Thyroid gland (tissue), 4 donors: ENCODE measurements around the gene PKIG. TPM values are rescaled to one million over a fixed set of nuclear protein-coding genes. Genes with fewer than 3 reads are reported as not detected.

Experiments
- DNase-seq, 2 donors: peaks; one replicate each; pipeline ENCODE4 v3.0.0-alpha.2; 2019
- H3K27ac ChIP-seq, 3 donors: fragments of 200-600 bp; sonication (generic); 1 replicate in 2 of 3; 2 replicates in 1 of 3; pipeline ENCODE4 v1.5.1; 2016 to 2019; ENCODE audit warnings: mild to moderate bottlenecking in 1 of 3, moderate library complexity in 1 of 3
- H3K27me3 ChIP-seq: fragments of 200-600 bp; sonication (generic); one replicate; pipeline ENCODE4 v1.5.1; 2019
- H3K36me3 ChIP-seq, 2 donors: fragments of 200-600 bp; sonication (generic); one replicate each; pipeline ENCODE4 v1.5.1; 2016 to 2019
- H3K4me1 ChIP-seq, 2 donors: fragments of 200-600 bp; sonication (generic); one replicate each; pipeline ENCODE4 v1.5.1; 2017 to 2019
- H3K4me3 ChIP-seq, 3 donors: fragments of 200-600 bp; sonication (generic); replicated peaks in 1 of 3; 1 replicate in 2 of 3; 2 replicates in 1 of 3; pipeline ENCODE4 v1.5.1; 2016; ENCODE audit warnings: mild to moderate bottlenecking in 1 of 3
- H3K9me3 ChIP-seq: fragments of 200-600 bp; sonication (generic); one replicate; pipeline ENCODE4 v1.5.1; 2017
- CTCF ChIP-seq, 6 experiments: fragments of 200-600 bp in 3 of 6; fragments of 450-650 bp in 3 of 6; sonication (generic) in 3 of 6; IDR thresholded peaks; one replicate each; pipeline ENCODE4 v1.5.1; 2016 to 2019; ENCODE audit warnings: antibody characterized with exemption in 6 of 6, mild to moderate bottlenecking in 2 of 6, inconsistent platforms in 1 of 6, moderate library complexity in 1 of 6
- POLR2A ChIP-seq, 2 donors: fragments of 450-650 bp; IDR thresholded peaks; one replicate each; pipeline ENCODE4 v1.6.1; 2017; ENCODE audit warnings: antibody characterized with exemption in 2 of 2, mild to moderate bottlenecking in 2 of 2, moderate library complexity in 1 of 2
- WGBS, 2 donors: methylation state at CpG; one replicate each; pipeline ENCODE4 v1.1.5; 2017; 5-methylcytosine and 5-hydroxymethylcytosine counted together
- intact Hi-C: fragments of 100-400 bp; cut with DNase I; formaldehyde crosslinking; loops from one replicate; pipeline ENCODE4 v1.15.1; 2023
- total RNA-seq, 4 donors: library from RNA; depleted of rRNA; stranded (reverse); fragments of >200 nt; gene quantifications; one replicate each; pipeline ENCODE4 v1.2.3, GENCODE V29; 2016

PKIG gene
- total RNA-seq, 4 donors from 2014 or later, result 108 to 145 (median 111) TPM

- intact Hi-C loops, result no loop called here
- peaks cover 0 to 25% of the 10 kb centered on the region in 2 donors for H3K4me1 ChIP-seq
- no peak for TF ChIP-seq POLR2A (IDR thresholded peaks at IDR 0.05)
- TF ChIP-seq CTCF (IDR thresholded peaks at IDR 0.05), result no peak
- DNase-seq, result no peak
- 90 to 92% methylated on average over 9 of the region's 9 CpGs for WGBS, 2 donors
- H3K27ac ChIP-seq, result no peak overlapping the region
- peaks cover 0 to 16% of the 10 kb centered on the region in 2 donors for H3K36me3 ChIP-seq
- H3K27me3 ChIP-seq, result no peaks in the 10 kb centered on the region
- H3K4me3 ChIP-seq, result no peak overlapping the region
- H3K9me3 ChIP-seq, result no peaks in the 10 kb centered on the region
Measured at GRCh38 chr20:44590980-44591778, 8.8 kb downstream of the PKIG start.

- Histone ChIP-seq H3K36me3 (peaks cover 0 to 16% of the 10 kb centered on the region in 2 donors), H3K27ac (no peak overlapping the region), H3K27me3 (no peaks in the 10 kb centered on the region), H3K4me1 (peaks cover 0 to 23% of the 10 kb centered on the region in 2 donors), H3K9me3 (no peaks in the 10 kb centered on the region), H3K4me3 (no peak overlapping the region)
- no peak for TF ChIP-seq POLR2A (IDR thresholded peaks at IDR 0.05)
- no peak for TF ChIP-seq CTCF (IDR thresholded peaks at IDR 0.05)
- WGBS, 2 donors, result 90 to 91% methylated on average over 3 of the region's 3 CpGs
- intact Hi-C loops, result no loop called here
- DNase-seq, result no peak
Measured at GRCh38 chr20:44592366-44592765, 10.0 kb downstream of the PKIG start.

GRCh38 chr20:44593751-44594150 is 11.4 kb downstream of the PKIG start:
- H3K27ac ChIP-seq, result no peak overlapping the region
- no peaks in the 10 kb centered on the region for H3K27me3 ChIP-seq
- TF ChIP-seq POLR2A (IDR thresholded peaks at IDR 0.05) (no peak), CTCF (IDR thresholded peaks at IDR 0.05) (no peak)
- no peak for DNase-seq
- H3K36me3 ChIP-seq, result peaks cover 0 to 16% of the 10 kb centered on the region in 2 donors
- H3K4me3 ChIP-seq, result no peak overlapping the region
- H3K9me3 ChIP-seq, result no peaks in the 10 kb centered on the region
- 82 to 84% methylated on average over 2 of the region's 2 CpGs for WGBS, 2 donors
- H3K4me1 ChIP-seq, result peaks cover 0 to 31% of the 10 kb centered on the region in 2 donors
- intact Hi-C loops, result no loop called here

GRCh38 chr20:44594730-44595129 is 12.4 kb downstream of the PKIG start:
- 50 to 100% methylated on average over 1 of the region's 1 CpG for WGBS, 2 donors
- H3K36me3 ChIP-seq, result peaks cover 0 to 16% of the 10 kb centered on the region in 2 donors
- H3K9me3 ChIP-seq, result no peaks in the 10 kb centered on the region
- no peaks in the 10 kb centered on the region for H3K27me3 ChIP-seq
- H3K27ac ChIP-seq, result no peak overlapping the region
- intact Hi-C loops, result no loop called here
- no peak overlapping the region for H3K4me3 ChIP-seq
- H3K4me1 ChIP-seq, result peaks cover 0 to 41% of the 10 kb centered on the region in 2 donors
- TF ChIP-seq POLR2A (IDR thresholded peaks at IDR 0.05) (no peak), CTCF (IDR thresholded peaks at IDR 0.05) (no peak)
- no peak for DNase-seq

- Histone ChIP-seq H3K9me3 (no peaks in the 10 kb centered on the region), H3K36me3 (peaks cover 0 to 6% of the 10 kb centered on the region in 2 donors), H3K27me3 (no peaks in the 10 kb centered on the region), H3K4me3 (no peak overlapping the region), H3K27ac (no peak overlapping the region), H3K4me1 (peaks cover 13 to 54% of the 10 kb centered on the region in 2 donors)
- TF ChIP-seq CTCF (IDR thresholded peaks at IDR 0.05), result no peak
- no peak for TF ChIP-seq POLR2A (IDR thresholded peaks at IDR 0.05)
- intact Hi-C loops, result no loop called here
- no peak for DNase-seq
- WGBS, 2 donors, result 89 to 92% methylated on average over 4 of the region's 4 CpGs
Measured at GRCh38 chr20:44596010-44596409, 13.6 kb downstream of the PKIG start.
